H1 (cell line): Measurements from ENCODE around the gene CD3D. TPM values are rescaled to one million over a fixed set of nuclear protein-coding genes. Genes with fewer than 3 reads are reported as not detected.

ENCODE experiments used
- BACH1 ChIP-seq: IDR thresholded peaks from 2 replicates; pipeline ENCODE4 v1.6.1; 2012; ENCODE audit warnings: low read length, improper control_type of control experiment
- JUND ChIP-seq: IDR thresholded peaks from 2 replicates; pipeline ENCODE4 v1.6.1; 2011; ENCODE audit warnings: mild to moderate bottlenecking, improper control_type of control experiment, low read length
- polyA plus RNA-seq, 7 experiments: library from polyadenylated mRNA; depleted of rRNA in 3 of 7; stranded (reverse) in 5 of 7; unstranded in 2 of 7; fragments of >200 nt in 5 of 7; fragments of 200-250 nt in 2 of 7; gene quantifications; 1 replicate in 5 of 7; 2 replicates in 1 of 7; 4 replicates in 1 of 7; pipeline versions ENCODE4 v1.2.1 to v1.2.3, GENCODE V29; 2011 to 2013; ENCODE audit warnings: missing spikeins in 2 of 7, mixed read lengths in 2 of 7
- total RNA-seq: library from RNA; stranded (reverse); fragmentation: NEBNext Ultra II Directional; extraction: Animal tissue kit (Norgen Biotek cat#: 25700); gene quantifications from 2 replicates; pipeline ENCODE4 v1.2.1, GENCODE V29; 2021

Gene CD3D
- total and polyA plus RNA-seq, 2 of the 8 experiments (the other 6 are each of a cell fraction or from before 2014, with no cell fraction given): not detected

- TF ChIP-seq JUND (no peak), BACH1 (no peak)
- TF ChIP-seq, all 59 proteins: peak for 0
These were observed 37.0 kb upstream of the CD3D start (continued) for GRCh38 chr11:118379497-118379896.
